ENCODE data around the gene PCDHA10. TPM values are rescaled to one million over a fixed set of nuclear protein-coding genes. Genes with fewer than 3 reads are reported as not detected.
A peak's percentile ranks its signal among the peaks of the same experiment; 100 is the strongest.

PCDHA10 gene
- total RNA-seq, 4 donors from 2014 or later = 0.05 to 0.15 (median 0.07) TPM; not detected in 1

GRCh38 chr5:140857177-140857986 is 1.7 kb downstream of the PCDHA10 start:
- Histone ChIP-seq H3K27me3 (peaks cover 0 to 8% (median 0%) of the 10 kb centered on the region in 3 donors), H3K9me3 (no peaks in the 10 kb centered on the region)

GRCh38 chr5:140857987-140858240 is 2.2 kb downstream of the PCDHA10 start:
- in situ Hi-C loops (cut with MboI; ENCODE audit: low sequenced_read_pairs in 4 of 4) (no loop called here), intact Hi-C loops (cut with DNase I; ENCODE audit: low total_unique reads) (no loop called here)
- no peaks in the 10 kb centered on the region for H3K9me3 ChIP-seq
- H3K36me3 ChIP-seq = no peaks in the 10 kb centered on the region
- no peak overlapping the region for H3K27ac ChIP-seq
- peaks cover 0 to 8% (median 0%) of the 10 kb centered on the region in 3 donors for H3K27me3 ChIP-seq
- no peaks in the 10 kb centered on the region for H3K4me1 ChIP-seq
- ATAC-seq = no peak
- DNase-seq = no peak
- no peak overlapping the region for H3K4me3 ChIP-seq
- TF ChIP-seq CTCF (IDR thresholded peaks at IDR 0.05 in 4 of 5, conservative IDR thresholded peaks at IDR 0.05 in 1 of 5) (no peak), POLR2A (IDR thresholded peaks at IDR 0.05) (no peak)

More at GRCh38 chr5:140857177-140857986, 1.7 kb downstream of the PCDHA10 start:
- DNase-seq (no peak), ATAC-seq (no peak)
- in situ Hi-C loops (cut with MboI; ENCODE audit: low sequenced_read_pairs in 4 of 4) = no loop called here
- no peaks in the 10 kb centered on the region for H3K36me3 ChIP-seq
- TF ChIP-seq CTCF (IDR thresholded peaks at IDR 0.05 in 4 of 5, conservative IDR thresholded peaks at IDR 0.05 in 1 of 5) (no peak), POLR2A (IDR thresholded peaks at IDR 0.05) (no peak)
- no peak overlapping the region for H3K27ac ChIP-seq
- no peaks in the 10 kb centered on the region for H3K4me1 ChIP-seq
- H3K4me3 ChIP-seq = no peak overlapping the region
- intact Hi-C loops (cut with DNase I; ENCODE audit: low total_unique reads) = no loop called here

GRCh38 chr5:140862441-140863295 is 7.0 kb downstream of the PCDHA10 start:
- no peaks in the 10 kb centered on the region for H3K4me1 ChIP-seq
- no peak overlapping the region for H3K27ac ChIP-seq
- no peaks in the 10 kb centered on the region for H3K9me3 ChIP-seq
- H3K27me3 ChIP-seq = peaks cover 0 to 3% (median 0%) of the 10 kb centered on the region in 3 donors
- no peaks in the 10 kb centered on the region for H3K36me3 ChIP-seq
- in situ Hi-C loops (cut with MboI; ENCODE audit: low sequenced_read_pairs in 4 of 4) = no loop called here
- DNase-seq (no peak), ATAC-seq (no peak)
- H3K4me3 ChIP-seq = no peak overlapping the region
- TF ChIP-seq CTCF (IDR thresholded peaks at IDR 0.05 in 4 of 5, conservative IDR thresholded peaks at IDR 0.05 in 1 of 5) = no peak
- no peak for TF ChIP-seq POLR2A (IDR thresholded peaks at IDR 0.05)
- intact Hi-C loops (cut with DNase I; ENCODE audit: low total_unique reads) = no loop called here

- DNase-seq (no peak), ATAC-seq (no peak)
- in situ Hi-C loops (cut with MboI; ENCODE audit: low sequenced_read_pairs in 4 of 4) (no loop called here), intact Hi-C loops (cut with DNase I; ENCODE audit: low total_unique reads) (no loop called here)
- Histone ChIP-seq H3K9me3 (peaks cover 0 to 6% (median 0%) of the 10 kb centered on the region in 3 donors), H3K4me3 (peak within 1 kb of the TSS in 1 of 4 donors; percentile 10), H3K27me3 (peaks cover 0 to 11% (median 0%) of the 10 kb centered on the region in 3 donors), H3K27ac (no peak within 1 kb of the TSS), H3K36me3 (no peaks in the 10 kb centered on the region), H3K4me1 (no peaks in the 10 kb centered on the region)
- TF ChIP-seq CTCF (IDR thresholded peaks at IDR 0.05 in 4 of 5, conservative IDR thresholded peaks at IDR 0.05 in 1 of 5) (no peak), POLR2A (IDR thresholded peaks at IDR 0.05) (no peak)
Observed at GRCh38 chr5:140868721-140869554, 13.2 kb downstream of the PCDHA10 start, which contains the start of gene PCDHA11. Gene PCDHA11 (plus strand): TSS chr5:140868957. CDS start chr5:140869104, 147 bp downstream.
